ENCODE results near the gene ENOX2.

Gene ENOX2

DNA sequence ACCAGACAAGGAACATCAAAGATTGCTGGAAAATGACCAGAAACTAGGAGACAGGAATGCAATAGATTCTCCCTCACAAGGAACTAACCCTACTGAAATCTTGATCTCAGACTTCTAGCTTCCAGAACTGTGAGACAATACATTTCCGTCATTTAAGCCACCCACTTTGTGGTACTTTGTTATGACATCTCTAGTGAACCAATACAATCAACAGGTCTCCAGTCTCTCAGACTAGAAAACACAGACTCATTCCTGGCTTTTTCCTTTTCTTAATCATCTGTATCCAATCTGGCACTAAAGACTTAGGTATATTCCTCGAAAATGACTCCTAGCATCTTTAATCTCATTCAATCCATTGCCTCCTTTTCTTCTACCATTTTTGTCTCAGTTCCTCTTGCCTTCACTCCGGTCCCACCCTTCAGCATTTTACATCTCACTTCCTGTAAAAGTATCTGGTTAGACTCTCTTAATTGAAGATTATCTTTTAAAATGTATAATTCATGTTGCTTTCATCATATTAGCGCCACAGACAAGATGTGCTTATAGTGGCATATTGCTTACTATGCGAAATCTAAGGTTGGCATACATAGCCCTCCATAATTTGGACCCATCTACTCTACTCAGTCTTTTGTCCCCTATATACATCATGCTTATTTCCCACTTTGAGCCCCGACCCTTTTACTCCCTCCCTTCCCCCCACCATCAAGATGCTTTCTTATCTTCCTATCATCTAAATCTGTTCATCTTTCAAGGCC, 250.0 kb downstream of the ENOX2 start:
- no peak for DNase-seq
- intact Hi-C loops (cut with DNase I): no loop called here

DNA sequence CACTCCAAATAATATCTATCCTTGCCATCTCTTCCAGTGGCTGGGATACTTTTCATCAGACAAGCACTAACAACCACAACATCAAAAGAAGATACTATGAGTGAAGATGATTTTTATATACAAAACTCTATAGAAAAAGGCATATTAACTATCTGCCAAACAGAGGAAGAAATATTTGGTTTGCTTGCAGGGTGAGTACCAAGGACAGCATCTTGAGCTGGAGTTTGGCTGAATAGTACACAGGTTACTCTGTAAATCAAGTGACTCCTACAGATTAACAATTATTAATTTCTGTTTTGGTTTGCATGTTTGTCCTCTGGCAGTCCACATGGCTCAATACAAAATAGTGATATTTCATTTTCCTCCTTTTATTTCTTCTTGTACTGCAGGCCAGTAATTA, 253.3 kb downstream of the ENOX2 start:
- intact Hi-C loops (cut with DNase I): no loop called here
- no peak for DNase-seq

DNA sequence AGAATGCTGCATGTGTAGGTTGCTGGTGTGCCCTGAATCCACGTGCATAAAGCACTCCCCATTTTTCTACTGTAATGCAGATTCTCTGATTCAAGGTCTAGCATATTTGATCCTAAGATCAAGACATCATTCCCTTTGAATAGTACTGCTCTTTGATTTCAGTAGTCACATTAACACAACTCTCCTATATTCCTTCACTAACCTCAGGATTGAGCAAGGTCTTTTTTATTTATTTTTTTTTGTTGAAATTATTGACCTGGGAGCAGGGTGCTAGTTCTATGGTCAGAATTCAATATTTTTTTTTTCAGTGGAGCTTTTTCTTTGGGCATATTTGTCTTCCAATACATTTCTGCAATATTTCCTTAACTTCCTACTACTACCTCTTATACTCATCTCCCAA, 255.5 kb downstream of the ENOX2 start:
- DNase-seq: no peak
- intact Hi-C loops (cut with DNase I): no loop called here

DNA sequence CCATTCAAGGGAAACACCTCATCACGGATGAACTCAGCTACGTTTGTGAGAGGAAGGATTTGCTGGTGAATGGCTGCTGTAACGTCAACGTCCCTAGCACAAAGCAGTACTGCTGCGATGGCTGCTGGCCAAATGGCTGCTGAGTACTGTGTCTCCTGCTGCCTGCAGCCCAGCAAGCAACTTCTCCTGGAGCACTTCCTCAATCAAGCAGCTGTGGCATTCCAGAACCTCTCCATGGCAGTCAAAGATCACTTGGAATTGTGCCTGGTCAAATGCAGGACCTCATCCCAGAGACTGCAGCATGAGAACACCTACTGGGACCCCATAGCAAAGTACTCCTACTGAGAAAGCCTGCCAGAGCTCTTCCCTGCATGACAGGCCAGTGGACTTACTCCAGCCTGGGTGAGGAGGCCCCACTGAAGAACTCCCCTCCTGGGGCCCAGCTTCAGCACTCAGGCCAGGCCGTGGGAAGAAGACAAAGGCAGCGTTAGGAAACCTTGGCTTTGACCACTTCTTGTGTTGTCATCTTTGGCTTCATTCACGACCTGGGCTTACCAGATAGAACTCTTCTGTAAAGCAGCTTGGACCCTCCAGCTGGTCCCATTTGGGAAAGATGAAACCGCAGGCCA, 256.9 kb downstream of the ENOX2 start:
- DNase-seq: no peak
- intact Hi-C loops (cut with DNase I): no loop called here

DNA sequence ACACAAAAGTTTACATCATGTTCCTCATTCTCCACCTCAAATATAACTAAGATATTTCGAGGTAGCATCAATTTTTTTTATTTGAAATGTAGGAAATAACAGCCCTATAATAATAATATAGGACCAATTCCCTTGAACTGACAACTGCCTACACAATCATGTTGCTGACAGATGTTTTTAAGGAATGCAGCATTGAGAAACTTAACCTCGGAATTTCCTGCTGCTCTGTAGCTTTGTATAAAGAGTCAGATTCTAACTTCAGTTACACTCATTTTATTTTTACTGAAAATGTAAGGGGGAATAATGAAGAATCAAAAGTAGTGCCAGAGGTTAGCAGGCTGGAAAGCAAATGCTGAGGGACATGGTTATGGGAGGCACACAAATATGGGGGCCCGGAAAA, 265.4 kb downstream of the ENOX2 start:
- DNase-seq: no peak
- intact Hi-C loops (cut with DNase I): no loop called here

DNA sequence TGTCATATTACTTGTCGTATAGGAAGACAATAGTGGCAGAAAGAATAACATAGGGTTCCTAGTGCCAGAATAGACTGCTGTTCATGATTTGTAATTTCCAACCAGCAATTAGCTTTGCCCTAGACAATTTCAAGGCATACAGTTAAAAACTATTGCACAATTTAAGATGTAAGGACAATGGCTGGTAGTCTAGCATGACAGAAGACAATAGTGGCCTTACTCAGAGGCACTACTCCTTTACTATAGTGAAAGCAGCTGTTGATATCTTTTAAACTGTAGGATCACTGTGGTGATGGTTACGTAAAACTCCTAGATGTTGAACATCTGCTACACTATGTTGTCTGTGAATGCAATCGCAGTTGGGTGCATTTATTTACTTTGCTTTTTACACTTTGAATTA, 266.7 kb downstream of the ENOX2 start:
- intact Hi-C loops (cut with DNase I): no loop called here
- no peak for DNase-seq

DNA sequence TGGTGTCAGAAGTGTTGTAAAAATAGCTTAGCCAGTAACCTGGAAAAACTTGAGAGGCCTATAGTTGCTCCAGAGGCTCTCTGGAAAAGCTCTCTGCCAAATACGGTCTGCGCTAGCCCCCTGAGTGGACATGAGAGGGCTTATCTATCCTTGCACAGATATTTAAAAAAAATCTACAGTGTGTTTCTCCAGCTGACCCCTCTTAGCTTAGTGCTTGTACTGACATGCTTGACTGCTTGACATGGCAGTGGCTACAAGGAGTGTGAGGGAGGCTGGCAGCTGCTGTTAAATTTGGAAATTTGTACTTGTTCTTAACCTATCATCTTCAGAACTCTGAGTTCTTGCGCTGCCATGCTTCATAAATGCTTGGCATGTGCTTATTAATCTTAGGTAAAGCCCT, 272.0 kb downstream of the ENOX2 start:
- intact Hi-C loops (cut with DNase I): no loop called here
- no peak for DNase-seq

DNA sequence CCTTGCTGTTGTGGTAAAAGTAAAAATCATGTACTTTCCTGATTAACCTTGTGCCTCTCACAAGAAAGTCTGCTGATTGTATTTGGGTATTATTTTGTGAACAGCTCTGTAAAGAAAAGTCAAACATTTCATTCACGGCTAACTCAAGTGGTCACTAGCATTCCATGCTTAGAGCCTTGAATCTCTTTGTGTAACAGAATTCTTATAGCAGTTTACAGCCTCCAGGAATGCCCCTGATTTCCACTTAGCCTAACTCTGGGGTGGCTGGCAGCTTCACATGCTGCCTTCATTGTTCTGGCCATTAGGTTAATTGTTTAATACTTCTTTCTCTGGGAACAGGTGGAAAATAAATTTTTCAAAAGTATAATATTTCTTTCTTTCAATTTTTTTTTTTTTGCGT, 274.5 kb downstream of the ENOX2 start:
- intact Hi-C loops (cut with DNase I): no loop called here
- DNase-seq: no peak

DNA sequence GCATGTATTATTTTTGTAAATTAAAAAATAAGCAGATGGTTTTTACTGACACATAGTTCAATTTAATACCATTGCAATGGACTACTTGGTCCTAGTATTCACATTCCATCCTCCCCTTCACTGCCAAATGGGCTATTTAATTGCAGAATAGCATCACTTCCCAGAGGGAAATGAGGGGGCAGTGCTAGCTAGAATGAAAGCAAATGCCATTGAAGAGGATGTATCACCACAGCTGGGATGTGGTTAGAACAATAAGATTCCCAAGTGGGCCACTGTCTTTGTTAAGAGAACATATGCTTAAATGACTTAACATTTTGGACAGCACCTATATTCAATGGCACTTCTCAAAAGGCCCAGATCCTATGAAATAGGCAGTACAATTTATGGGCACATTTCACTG, 276.5 kb downstream of the ENOX2 start:
- intact Hi-C loops (cut with DNase I): no loop called here
- DNase-seq: no peak

DNA sequence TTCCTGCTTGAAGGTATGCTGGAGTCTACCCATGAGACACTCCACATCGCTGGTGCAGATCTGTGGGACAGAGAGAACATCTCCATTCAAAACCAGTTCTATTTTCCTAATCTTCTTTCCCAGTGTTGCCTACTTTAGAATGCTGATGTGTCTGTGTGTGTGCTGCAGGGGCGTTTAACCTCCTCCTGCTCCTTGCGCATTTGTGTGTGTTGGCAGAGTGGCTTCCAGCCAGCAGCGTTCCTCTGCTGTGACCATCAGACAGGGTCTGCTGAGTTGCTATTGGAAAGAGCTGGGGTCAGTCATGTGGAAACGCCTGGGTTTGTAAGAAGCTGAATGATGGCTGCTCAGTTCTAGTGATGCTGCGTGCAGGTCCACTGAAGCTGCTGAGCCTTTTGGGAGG, 277.6 kb downstream of the ENOX2 start:
- intact Hi-C loops (cut with DNase I): no loop called here
- DNase-seq: peak in 1 of 10 donors; percentile 43

DNA sequence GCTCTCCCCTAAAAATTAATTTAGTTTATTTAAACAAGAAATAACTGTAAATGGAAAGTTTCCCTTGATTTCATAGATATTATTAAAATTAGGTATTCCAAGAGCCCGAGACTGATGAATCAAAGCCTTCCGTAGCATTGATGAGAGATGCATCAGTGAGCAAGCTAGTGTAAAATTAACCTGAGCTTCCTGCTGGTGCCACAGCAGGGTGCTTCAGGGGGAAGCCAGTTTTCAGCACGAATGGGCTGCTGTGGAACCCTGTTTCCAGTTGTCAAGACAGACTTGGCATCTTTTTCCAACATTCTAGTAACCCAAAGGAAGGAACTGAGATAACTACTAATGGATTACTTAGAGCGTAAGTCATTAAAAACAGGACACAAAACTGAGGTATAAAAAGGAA, 279.5 kb downstream of the ENOX2 start:
- intact Hi-C loops (cut with DNase I): no loop called here

DNA sequence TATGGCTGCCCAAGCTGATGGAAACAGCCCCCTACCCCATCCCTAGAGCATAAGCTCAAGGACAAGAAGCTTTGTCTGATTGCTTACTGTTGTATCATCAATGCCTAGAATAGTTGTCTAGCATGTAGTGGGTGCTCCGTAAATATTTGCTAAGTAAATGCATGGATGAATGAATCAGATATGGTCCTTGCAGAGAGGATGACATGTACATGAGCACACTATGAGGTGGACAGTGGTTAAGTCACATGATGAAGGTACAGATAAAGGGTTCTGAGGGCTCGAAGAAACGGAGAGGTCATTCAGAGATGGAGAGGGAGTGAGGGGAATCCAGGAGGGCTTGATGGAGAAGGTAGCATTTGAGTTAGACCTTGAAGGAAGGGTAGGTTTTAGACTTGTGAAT, 287.1 kb downstream of the ENOX2 start:
- intact Hi-C loops (cut with DNase I): no loop called here
- no peak for DNase-seq

More for the DNA sequence above, 279.5 kb downstream of the ENOX2 start:
- no peak for DNase-seq

DNA sequence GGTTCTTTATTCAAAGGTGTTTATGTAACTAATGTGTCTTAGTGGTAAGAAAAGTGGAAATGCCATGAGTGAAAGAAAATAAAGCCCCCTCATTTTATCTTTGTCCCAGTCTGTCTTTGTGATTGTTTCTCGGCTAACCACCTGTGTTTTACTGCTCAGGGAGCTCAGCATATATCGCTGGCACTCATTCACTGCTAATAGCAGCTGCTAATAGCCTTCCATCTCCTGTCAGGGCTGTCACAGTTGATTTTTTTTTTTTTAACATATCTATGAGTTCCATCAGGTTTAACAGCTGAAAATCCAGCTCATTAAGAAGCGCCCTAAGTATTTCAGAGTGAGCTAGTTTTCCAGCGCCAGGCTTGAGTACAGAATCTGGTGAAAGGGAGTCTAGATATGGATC, 295.6 kb downstream of the ENOX2 start:
- no peak for DNase-seq
- intact Hi-C loops (cut with DNase I): no loop called here

DNA sequence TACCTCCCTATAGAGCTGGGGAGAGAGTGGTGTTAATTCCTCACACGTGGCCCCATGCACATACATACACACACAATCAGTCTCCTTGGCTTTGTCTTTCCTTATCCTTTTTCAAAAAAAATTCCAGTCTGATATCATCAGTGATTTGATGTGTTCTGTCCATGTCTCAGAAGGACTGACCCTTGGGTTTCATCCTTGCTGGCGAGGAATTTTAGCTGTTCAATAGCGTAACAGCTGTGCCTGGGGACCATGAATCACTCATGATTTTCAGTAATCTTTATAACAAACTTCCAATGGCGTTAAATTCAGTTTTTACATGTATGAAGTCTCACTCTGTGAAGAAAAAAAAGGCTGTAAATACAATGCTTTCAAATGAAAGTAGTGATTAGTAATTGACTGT, 296.6 kb downstream of the ENOX2 start:
- intact Hi-C loops (cut with DNase I): no loop called here
- no peak for DNase-seq

DNA sequence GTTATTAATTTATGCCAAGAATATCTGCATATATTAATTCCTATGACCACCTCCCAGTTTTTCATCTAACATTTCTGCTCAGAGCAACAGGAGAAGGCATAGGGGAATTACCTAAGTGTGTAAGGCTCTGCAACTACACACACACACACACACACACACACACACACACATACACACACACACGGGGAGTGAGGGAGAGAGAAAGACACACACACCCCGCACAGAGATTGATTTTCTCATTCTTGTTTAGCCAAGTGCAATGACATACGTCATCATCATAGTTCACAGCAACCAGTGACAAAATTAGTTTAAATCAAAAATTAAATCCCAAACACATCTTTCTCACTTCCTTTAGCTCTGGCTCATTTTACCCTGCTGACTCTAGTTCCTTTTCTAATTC, 298.1 kb downstream of the ENOX2 start:
- intact Hi-C loops (cut with DNase I): no loop called here
- DNase-seq: no peak

DNA sequence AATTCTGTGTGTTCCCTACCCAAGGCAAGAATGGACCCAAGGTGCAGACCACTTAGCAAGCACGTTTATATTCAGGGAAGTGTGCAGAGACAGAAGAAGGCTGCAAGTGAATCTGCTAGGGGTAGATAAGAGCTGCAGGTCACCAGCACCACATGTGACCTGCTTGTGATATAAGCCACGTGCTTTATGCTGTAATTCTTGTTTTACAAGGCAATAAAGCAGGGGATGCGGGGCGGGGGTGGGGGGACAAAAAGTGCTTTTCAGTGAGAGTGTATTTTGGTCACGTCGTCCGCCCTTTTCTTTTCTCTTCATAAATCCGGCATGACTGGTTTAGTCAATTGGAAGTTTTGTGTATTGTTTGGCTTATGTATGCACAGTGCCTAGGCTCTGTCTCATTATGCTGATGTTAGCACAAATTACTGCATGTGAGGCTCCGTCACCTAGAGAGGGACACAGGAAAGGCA, 308.5 kb downstream of the ENOX2 start:
- DNase-seq: peak in 2 of 10 donors; percentile 10 to 15
- intact Hi-C loops (cut with DNase I): no loop called here

DNA sequence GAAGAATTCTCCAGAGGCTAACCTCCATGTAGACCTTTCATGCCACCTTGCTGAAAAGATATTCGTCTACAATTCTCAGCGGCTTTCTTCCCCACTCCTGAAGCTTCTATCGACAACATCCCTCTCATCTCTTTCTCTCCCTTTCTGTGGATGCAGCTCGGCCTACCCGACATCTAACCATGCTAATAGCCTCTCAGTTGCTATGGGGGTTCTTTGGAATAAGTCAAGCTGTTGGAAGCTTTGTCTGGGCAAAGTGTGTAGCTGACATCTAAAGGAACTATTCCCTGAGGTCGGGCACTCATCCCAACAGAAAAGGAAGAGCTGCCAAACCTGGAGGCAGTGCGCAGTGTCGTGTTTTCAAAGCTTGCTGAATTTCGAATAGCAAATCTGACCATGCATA, 309.1 kb downstream of the ENOX2 start:
- no peak for DNase-seq
- intact Hi-C loops (cut with DNase I): no loop called here

DNA sequence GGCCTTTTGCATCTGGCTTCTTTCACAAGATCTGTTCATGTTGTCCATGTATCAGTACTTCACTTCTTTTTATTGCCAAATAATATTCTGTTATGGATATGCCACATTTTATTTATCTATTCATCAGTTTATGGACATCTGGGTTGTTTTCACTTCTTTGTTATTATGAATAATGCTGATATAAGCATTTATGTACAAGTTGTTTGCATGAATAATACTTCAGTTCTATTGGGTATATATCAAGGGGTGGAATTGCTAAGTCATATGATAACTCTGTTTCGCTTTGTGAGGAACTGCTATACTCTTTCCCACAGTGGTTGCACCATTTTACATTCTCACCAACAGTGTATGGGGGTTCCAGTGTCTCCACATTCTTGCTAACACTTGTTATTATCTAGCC, 310.8 kb downstream of the ENOX2 start:
- no peak for DNase-seq
- intact Hi-C loops (cut with DNase I): no loop called here

DNA sequence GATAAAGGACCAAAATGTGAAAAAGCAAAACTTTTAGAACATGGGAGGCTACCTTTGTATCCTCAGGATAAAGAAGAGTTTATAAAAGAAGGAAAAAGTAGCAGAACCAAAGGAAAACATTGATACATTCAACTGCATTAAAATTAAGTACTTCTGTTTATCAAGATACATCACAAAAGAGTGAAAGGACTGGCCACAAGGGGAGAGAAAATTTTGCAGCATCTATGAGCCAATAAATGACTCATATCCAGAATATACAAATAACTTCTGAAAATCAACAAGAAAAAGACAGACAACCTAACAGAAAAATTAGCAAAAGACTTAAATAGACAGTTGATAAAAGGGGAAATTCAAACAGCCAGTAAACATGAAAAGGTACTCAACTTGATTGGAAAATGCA, 324.1 kb downstream of the ENOX2 start:
- no peak for DNase-seq
- intact Hi-C loops (cut with DNase I): no loop called here

DNA sequence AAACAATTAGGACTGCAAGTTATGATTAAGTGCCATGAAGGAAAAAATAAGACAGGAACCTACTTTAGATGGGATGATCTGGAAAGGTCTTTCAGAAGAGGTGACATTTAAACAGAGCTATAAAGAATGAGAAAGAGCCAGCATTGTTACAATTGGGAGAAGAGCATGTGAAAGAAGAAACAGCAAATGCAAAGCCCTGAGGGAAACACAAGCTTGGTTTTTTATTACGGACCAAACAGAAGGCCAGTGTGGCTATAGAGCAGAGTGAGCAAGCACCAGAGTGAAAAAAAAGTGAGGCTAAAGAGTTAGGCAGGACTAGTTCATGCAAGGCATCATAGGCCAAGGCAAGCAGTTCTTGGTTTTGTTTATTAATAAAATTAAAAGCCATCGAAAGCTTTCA, 325.6 kb downstream of the ENOX2 start:
- intact Hi-C loops (cut with DNase I): no loop called here
- no peak for DNase-seq

DNA sequence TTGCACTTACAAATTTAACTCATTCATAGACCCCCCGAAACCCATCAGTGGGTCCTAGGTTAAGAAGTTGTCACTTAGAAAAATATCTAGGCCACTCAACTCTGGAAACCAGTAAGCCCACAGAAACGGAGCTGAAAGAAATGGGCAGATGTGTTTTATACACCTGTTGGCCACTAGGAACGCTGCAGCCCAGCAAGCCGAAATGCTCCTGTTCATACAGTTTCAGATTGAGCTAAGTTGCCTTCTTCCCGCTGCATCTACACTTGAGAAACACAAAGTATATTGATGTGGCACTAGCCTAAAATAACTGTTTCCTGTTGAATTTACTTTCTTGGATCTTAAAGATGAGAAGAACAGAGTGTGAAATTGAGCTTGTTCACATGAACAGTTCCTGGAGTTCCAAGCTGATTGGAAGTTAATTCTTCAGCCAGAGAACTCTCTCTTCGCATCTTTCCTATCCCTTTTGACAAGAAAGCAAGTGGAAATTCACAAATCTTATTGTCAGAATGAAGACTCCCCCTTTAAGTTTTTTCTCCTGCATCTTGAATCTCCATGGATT, 327.1 kb downstream of the ENOX2 start:
- DNase-seq: peak in 8 of 10 donors; percentile 6 to 86 (median 40)
- intact Hi-C loops (cut with DNase I): loop anchor here (2.0 kb wide), 1 partner anchor 341 kb away; no protein-coding TSS in a partner anchor
